Natural killer cell (primary cell): ENCODE results near the gene FER. TPM values are rescaled to one million over a fixed set of nuclear protein-coding genes. Genes with fewer than 3 reads are reported as not detected.

Source experiments
- ATAC-seq, 3 donors: fragments of 150-1000 bp in 2 of 3; fragments of 200-7000 bp in 1 of 3; cut with Tn5 transposase; 1 replicate in 1 of 3; 2 replicates in 2 of 3; pipeline ENCODE4 v1.10.0; 2021; ENCODE audit warnings: mild to moderate bottlenecking in 2 of 3, moderate library complexity in 2 of 3
- DNase-seq, 2 donors: peaks; one replicate each; pipeline versions ENCODE4 v3.0.0 to v3.0.0-alpha.2; 2013 to 2021; ENCODE audit warnings: mixed read lengths in 1 of 2
- H3K27ac ChIP-seq: one replicate; pipeline ENCODE4 v1.5.1; 2013; ENCODE audit warnings: mild to moderate bottlenecking, low read length
- H3K27me3 ChIP-seq: one replicate; pipeline ENCODE4 v1.6.1; 2013; ENCODE audit warnings: low read length; ENCODE audit not compliant: control insufficient read depth, insufficient read depth
- H3K36me3 ChIP-seq: one replicate; pipeline ENCODE4 v1.6.1; 2013; ENCODE audit warnings: low read length; ENCODE audit not compliant: control insufficient read depth, insufficient read depth
- H3K4me1 ChIP-seq: one replicate; pipeline ENCODE4 v1.6.1; 2013; ENCODE audit warnings: low read length; ENCODE audit not compliant: control insufficient read depth, insufficient read depth
- H3K4me3 ChIP-seq: one replicate; pipeline ENCODE4 v1.5.1; 2013; ENCODE audit warnings: low read length
- H3K9me3 ChIP-seq: one replicate; pipeline ENCODE4 v1.6.1; 2013; ENCODE audit warnings: low read length; ENCODE audit not compliant: control insufficient read depth, insufficient read depth
- H3K27ac Mint-ChIP-seq, 2 donors: one replicate each; pipeline ENCODE4 v1.8.0; 2022; ENCODE audit warnings: mild to moderate bottlenecking in 2 of 2, mixed read lengths in 2 of 2, moderate library complexity in 1 of 2
- H3K27me3 Mint-ChIP-seq, 2 donors: one replicate each; pipeline ENCODE4 v1.8.0; 2022; ENCODE audit warnings: low read depth in 2 of 2, mixed read lengths in 2 of 2
- H3K36me3 Mint-ChIP-seq: one replicate; pipeline ENCODE4 v1.8.0; 2022; ENCODE audit warnings: mixed read lengths
- H3K4me1 Mint-ChIP-seq, 2 donors: one replicate each; pipeline ENCODE4 v1.8.0; 2022; ENCODE audit warnings: mixed read lengths in 2 of 2
- H3K4me3 Mint-ChIP-seq: one replicate; pipeline ENCODE4 v1.8.0; 2022; ENCODE audit warnings: mild to moderate bottlenecking, moderate library complexity, mixed read lengths
- H3K9me3 Mint-ChIP-seq, 2 donors: one replicate each; pipeline ENCODE4 v1.8.0; 2022; ENCODE audit warnings: mixed read lengths in 2 of 2
- CTCF ChIP-seq: fragments of 200-600 bp; IDR thresholded peaks from one replicate; pipeline ENCODE4 v1.8.0; 2022; ENCODE audit warnings: antibody characterized with exemption
- WGBS: methylation state at CpG from one replicate; pipeline ENCODE4 v1.1.7; 2013; ENCODE audit warnings: missing lambda C conversion rate; ENCODE audit not compliant: insufficient coverage; 5-methylcytosine and 5-hydroxymethylcytosine counted together
- intact Hi-C: fragments of 100-400 bp; cut with micrococcal nuclease; formaldehyde crosslinking; loops from one replicate; pipeline ENCODE4 v1.14.2; 2022
- total RNA-seq, 4 donors: library from RNA; stranded (reverse); fragments of 120-200 nt in 1 of 4; gene quantifications; one replicate each; pipeline versions ENCODE4 v1.2.3 to v1.2.4, GENCODE V29; 2013 to 2022

Gene FER
- total RNA-seq, 3 donors from 2014 or later (not counting 1 experiment from before 2014, with no cell fraction given) = 17.3 to 25.2 (median 19.4) TPM

- H3K9me3 Mint-ChIP-seq = no peaks in the 10 kb centered on the region
- Histone ChIP-seq H3K9me3 (no peaks in the 10 kb centered on the region), H3K4me3 (no peak overlapping the region), H3K27me3 (no peaks in the 10 kb centered on the region), H3K36me3 (no peaks in the 10 kb centered on the region), H3K27ac (no peak overlapping the region), H3K4me1 (no peaks in the 10 kb centered on the region)
- WGBS = 89% methylated on average over 5 of the region's 5 CpGs
- no peak for TF ChIP-seq CTCF
- H3K27me3 Mint-ChIP-seq = peaks cover 13 to 27% of the 10 kb centered on the region in 2 donors
- H3K27ac Mint-ChIP-seq = no peak overlapping the region
- intact Hi-C loops = no loop called here
- H3K4me1 Mint-ChIP-seq = no peaks in the 10 kb centered on the region
- DNase-seq = no peak
- ATAC-seq = no peak
- no peaks in the 10 kb centered on the region for H3K36me3 Mint-ChIP-seq
- no peak overlapping the region for H3K4me3 Mint-ChIP-seq
Measured at GRCh38 chr5:108739906-108740305, 7.8 kb upstream of the FER start.

GRCh38 chr5:108743319-108743718 lies 4.4 kb upstream of the FER start:
- Histone ChIP-seq H3K36me3 (no peaks in the 10 kb centered on the region), H3K4me3 (no peak overlapping the region), H3K4me1 (peaks cover 7% of the 10 kb centered on the region), H3K27ac (no peak overlapping the region), H3K9me3 (no peaks in the 10 kb centered on the region), H3K27me3 (no peaks in the 10 kb centered on the region)
- Mint-ChIP-seq H3K9me3 (no peaks in the 10 kb centered on the region), H3K36me3 (no peaks in the 10 kb centered on the region), H3K27ac (no peak overlapping the region), H3K27me3 (peaks cover 7 to 17% of the 10 kb centered on the region in 2 donors), H3K4me1 (peaks cover 7 to 13% of the 10 kb centered on the region in 2 donors), H3K4me3 (no peak overlapping the region)
- WGBS = no CpG with 5 or more reads among the region's 1 CpG
- DNase-seq (no peak), ATAC-seq (no peak)
- no peak for TF ChIP-seq CTCF
- intact Hi-C loops = no loop called here

GRCh38 chr5:108743846-108744245 lies 3.9 kb upstream of the FER start:
- no peak overlapping the region for H3K27ac Mint-ChIP-seq
- WGBS = 84% methylated on average over 3 of the region's 3 CpGs
- Histone ChIP-seq H3K4me1 (peaks cover 7% of the 10 kb centered on the region), H3K36me3 (no peaks in the 10 kb centered on the region), H3K27ac (no peak overlapping the region), H3K27me3 (no peaks in the 10 kb centered on the region), H3K4me3 (no peak overlapping the region), H3K9me3 (no peaks in the 10 kb centered on the region)
- no peaks in the 10 kb centered on the region for H3K9me3 Mint-ChIP-seq
- ATAC-seq = no peak
- peaks cover 12 to 13% of the 10 kb centered on the region in 2 donors for H3K4me1 Mint-ChIP-seq
- H3K4me3 Mint-ChIP-seq = no peak overlapping the region
- H3K27me3 Mint-ChIP-seq = peaks cover 7 to 11% of the 10 kb centered on the region in 2 donors
- no peak for DNase-seq
- no peak for TF ChIP-seq CTCF
- H3K36me3 Mint-ChIP-seq = no peaks in the 10 kb centered on the region
- intact Hi-C loops = no loop called here

GRCh38 chr5:108747111-108747773 lies 455 bp upstream of the FER start:
- H3K4me3 ChIP-seq = no peak overlapping the region
- peaks cover 21% of the 10 kb centered on the region in 2 donors for H3K4me1 Mint-ChIP-seq
- H3K27me3 ChIP-seq = no peaks in the 10 kb centered on the region
- no peaks in the 10 kb centered on the region for H3K9me3 Mint-ChIP-seq
- H3K27me3 Mint-ChIP-seq = no peaks in the 10 kb centered on the region
- H3K4me1 ChIP-seq = peaks cover 12% of the 10 kb centered on the region
- no peak for TF ChIP-seq CTCF
- peak overlapping the region; percentile 96 for H3K4me3 Mint-ChIP-seq
- no peaks in the 10 kb centered on the region for H3K9me3 ChIP-seq
- ATAC-seq (no peak), DNase-seq (no peak)
- 100% methylated on average over 4 of the region's 10 CpGs for WGBS
- intact Hi-C loops = loop anchor here (5.0 kb wide), 3 partner anchors 65 to 940 kb away; partner anchors contain the start of genes FBXL17 and MAN2A1
- H3K27ac Mint-ChIP-seq = peak overlapping the region; percentile 91 to 95
- H3K36me3 ChIP-seq = no peaks in the 10 kb centered on the region
- peak overlapping the region; percentile 92 for H3K27ac ChIP-seq
- H3K36me3 Mint-ChIP-seq = no peaks in the 10 kb centered on the region
